Panc1 (cell line): Measurements from ENCODE around the gene PSMF1. TPM values are rescaled to one million over a fixed set of nuclear protein-coding genes. Genes with fewer than 3 reads are reported as not detected.
A peak's percentile ranks its signal among the peaks of the same experiment; 100 is the strongest.

Experiments used
- ATAC-seq: fragments of 200-7000 bp; cut with Tn5 transposase; 2 replicates; pipeline ENCODE4 v1.9.1; 2020; ENCODE audit warnings: mild to moderate bottlenecking, moderate library complexity
- BruUV-seq: library from RNA; stranded (reverse); fragments of 400-500 nt; replicated peaks from 2 replicates; lab custom pipeline; 2021; lab: Mats Ljungman, UMichigan
- CTCF ChIA-PET: fragments of 300-600 bp; sonication (Branson Sonifier 250); formaldehyde crosslinking; loops from one replicate; lab custom pipeline; 2022; ENCODE audit warnings: antibody characterized with exemption; lab: Charles Lee
- POLR2A ChIA-PET: fragments of 300-600 bp; sonication (Branson Sonifier 250); formaldehyde crosslinking; loops from one replicate; lab custom pipeline; 2022; ENCODE audit warnings: antibody characterized with exemption; lab: Charles Lee
- DNase-seq: peaks from one replicate; pipeline ENCODE4 v3.0.0-alpha.2; 2010; ENCODE audit warnings: low read depth, low spot score
- H3K27ac ChIP-seq: 2 replicates; pipeline ENCODE4 v1.5.1; 2011; ENCODE audit warnings: mild to moderate bottlenecking, low read length, inconsistent platforms
- H3K27me3 ChIP-seq: fragments of 200-500 bp; sonication (Bioruptor generic); 2 replicates; pipeline ENCODE4 v1.6.0; 2014; ENCODE audit warnings: low read length, inconsistent platforms; ENCODE audit not compliant: control insufficient read depth, insufficient read depth
- H3K36me3 ChIP-seq: fragments of 200-500 bp; sonication (Bioruptor generic); 2 replicates; pipeline ENCODE4 v1.5.1; 2014; ENCODE audit warnings: inconsistent platforms, mild to moderate bottlenecking, low read length, moderate library complexity; ENCODE audit not compliant: control insufficient read depth, insufficient read depth
- H3K4me1 ChIP-seq: 2 replicates; pipeline ENCODE4 v1.5.1; 2011; ENCODE audit warnings: inconsistent platforms, mild to moderate bottlenecking, low read length, moderate library complexity; ENCODE audit not compliant: control insufficient read depth, insufficient read depth
- H3K4me3 ChIP-seq, 2 experiments: 2 replicates each; pipeline ENCODE4 v1.5.1; 2011 to 2012; ENCODE audit warnings: low read depth in 2 of 2, low read length in 2 of 2, mild to moderate bottlenecking in 2 of 2, inconsistent platforms in 1 of 2, moderate library complexity in 1 of 2
- H3K9me3 ChIP-seq: fragments of 200-500 bp; sonication (Bioruptor generic); 2 replicates; pipeline ENCODE4 v1.5.1; 2014; ENCODE audit warnings: low read depth, mild to moderate bottlenecking, inconsistent platforms, low read length, moderate library complexity; ENCODE audit not compliant: control insufficient read depth, insufficient read depth
- CTCF ChIP-seq: fragments of 450-650 bp; IDR thresholded peaks from 2 replicates; pipeline ENCODE4 v1.5.1; 2017; ENCODE audit warnings: mild to moderate bottlenecking
- POLR2AphosphoS5 ChIP-seq: IDR thresholded peaks from 2 replicates; pipeline ENCODE4 v1.6.1; 2012; ENCODE audit warnings: mild to moderate bottlenecking, low read depth, low read length, moderate library complexity
- REST ChIP-seq, 2 experiments: IDR thresholded peaks; 2 replicates each; pipeline ENCODE4 v1.6.1; 2011 to 2012; ENCODE audit warnings: low read depth in 2 of 2, control low read depth in 1 of 2, low read length in 1 of 2, mild to moderate bottlenecking in 1 of 2, moderate library complexity in 1 of 2; ENCODE audit not compliant: insufficient read depth in 1 of 2
- SIN3A ChIP-seq: IDR thresholded peaks from 2 replicates; pipeline ENCODE4 v1.6.1; 2012; ENCODE audit warnings: low read depth, mild to moderate bottlenecking, low read length, moderate library complexity, borderline replicate concordance; ENCODE audit not compliant: insufficient read depth
- TCF7L2 ChIP-seq: IDR thresholded peaks from 2 replicates; pipeline ENCODE4 v1.6.1; 2011; ENCODE audit warnings: mild to moderate bottlenecking, low read depth, low read length, inconsistent platforms
- in situ Hi-C: cut with HindIII; loops from 2 replicates; pipeline ENCODE4 v1.10.0; 2016; ENCODE audit warnings: low sequenced_read_pairs, low pct_unique_long_range_greater_than_20kb
- intact Hi-C: fragments of 100-400 bp; cut with micrococcal nuclease; formaldehyde crosslinking; loops from one replicate; pipeline ENCODE4 v1.10.0; 2022; ENCODE audit not compliant: unreplicated experiment
- total RNA-seq: library from RNA; stranded (reverse); gene quantifications from one replicate; pipeline ENCODE4 v1.2.1, GENCODE V29; 2021; ENCODE audit not compliant: unreplicated experiment

The PSMF1 gene
- total RNA-seq, 1 experiment from 2014 or later = 161 TPM

GRCh38 chr20:1185316-1185741 lies 66.9 kb downstream of the PSMF1 start:
- in situ Hi-C loops (no loop called here), intact Hi-C loops (no loop called here)
- ATAC-seq (peak; percentile 57), DNase-seq (no peak)
- H3K27ac ChIP-seq = no peak overlapping the region
- CTCF ChIA-PET = interaction anchor here (0.5 to 0.7 kb wide), 5 partner anchors 221 to 1278 kb away, joined by 3 to 6 read pairs (median 4); no protein-coding TSS in a partner anchor
- POLR2A ChIA-PET = no interaction called here
- H3K9me3 ChIP-seq = no peaks in the 10 kb centered on the region
- no peaks in the 10 kb centered on the region for H3K36me3 ChIP-seq
- peak overlapping the region; percentile 29 to 36 for H3K4me3 ChIP-seq
- H3K27me3 ChIP-seq = peaks cover 12% of the 10 kb centered on the region
- TF ChIP-seq CTCF (no peak), SIN3A (no peak), REST (IDR thresholded peaks at IDR 0.05; ENCODE audit: insufficient read depth in 1 of 2, low read depth in 2 of 2, low read length in 1 of 2) (no peak), POLR2AphosphoS5 (no peak), TCF7L2 (no peak)
- H3K4me1 ChIP-seq = peaks cover 3% of the 10 kb centered on the region; the same call in 1 of the 2 replicates
- no TSS peak for BruUV-seq

- no peak for DNase-seq
- POLR2A ChIA-PET = no interaction called here
These were observed 67.5 kb downstream of the PSMF1 start for GRCh38 chr20:1185790-1186334.

More at GRCh38 chr20:1185790-1186334, 67.5 kb downstream of the PSMF1 start:
- intact Hi-C loops (no loop called here), in situ Hi-C loops (no loop called here)
- peak; percentile 81 for ATAC-seq
- Histone ChIP-seq H3K4me3 (peak overlapping the region; percentile 18 to 36; a peak in 2 of 4 replicates), H3K4me1 (peaks cover 3% of the 10 kb centered on the region; the same call in 1 of the 2 replicates), H3K36me3 (no peaks in the 10 kb centered on the region), H3K27ac (no peak overlapping the region), H3K9me3 (no peaks in the 10 kb centered on the region), H3K27me3 (peaks cover 12% of the 10 kb centered on the region)
- TF ChIP-seq TCF7L2 (no peak), SIN3A (no peak), POLR2AphosphoS5 (no peak), CTCF (peak; percentile 89)
- BruUV-seq = no TSS peak
- CTCF ChIA-PET = interaction anchor here (0.5 to 0.7 kb wide), 4 partner anchors 221 to 1277 kb away, joined by 3 to 6 read pairs (median 4); no protein-coding TSS in a partner anchor
